Mucosa of rectum (tissue), 2 donors: ENCODE data around the gene PLK1.

Experiments
- H3K27ac ChIP-seq, 2 donors: one replicate each; pipeline ENCODE4 v1.7.0; 2013; ENCODE audit warnings: inconsistent platforms in 2 of 2, low read depth in 2 of 2, low read length in 2 of 2
- H3K27me3 ChIP-seq, 2 donors: one replicate each; pipeline ENCODE4 v1.7.0; 2013; ENCODE audit warnings: low read length in 2 of 2; ENCODE audit not compliant: control insufficient read depth in 2 of 2, insufficient read depth in 2 of 2
- H3K36me3 ChIP-seq, 2 donors: one replicate each; pipeline ENCODE4 v1.7.0; 2013; ENCODE audit warnings: low read length in 2 of 2; ENCODE audit not compliant: control insufficient read depth in 2 of 2, insufficient read depth in 2 of 2
- H3K4me1 ChIP-seq, 2 donors: one replicate each; pipeline ENCODE4 v1.7.0; 2013; ENCODE audit warnings: low read length in 2 of 2, mild to moderate bottlenecking in 1 of 2; ENCODE audit not compliant: control insufficient read depth in 2 of 2, insufficient read depth in 2 of 2
- H3K4me3 ChIP-seq, 2 donors: one replicate each; pipeline ENCODE4 v1.7.0; 2013; ENCODE audit warnings: low read length in 2 of 2
- H3K9ac ChIP-seq, 2 donors: one replicate each; pipeline ENCODE4 v1.7.0; 2013; ENCODE audit warnings: low read length in 2 of 2, low read depth in 1 of 2, mild to moderate bottlenecking in 1 of 2
- H3K9me3 ChIP-seq, 2 donors: one replicate each; pipeline ENCODE4 v1.7.0; 2013; ENCODE audit warnings: low read length in 2 of 2; ENCODE audit not compliant: control insufficient read depth in 2 of 2
- donor health status: healthy.
- donor health status: Normal muscosa, but diverticular disease.

Gene PLK1

GRCh38 chr16:23679274-23679985 is 741 bp downstream of the PLK1 start:
- H3K9ac ChIP-seq = peak overlapping the region; percentile 41 to 58
- H3K4me3 ChIP-seq = peak overlapping the region; percentile 70 to 75

GRCh38 chr16:23679986-23680336 is 1.3 kb downstream of the PLK1 start:
- Histone ChIP-seq H3K9ac (peak overlapping the region; percentile 41 to 58), H3K4me1 (peaks cover 19 to 29% of the 10 kb centered on the region in 2 donors), H3K36me3 (peaks cover 21 to 29% of the 10 kb centered on the region in 2 donors), H3K4me3 (peak overlapping the region; percentile 70 to 75), H3K27me3 (no peaks in the 10 kb centered on the region), H3K27ac (no peak overlapping the region), H3K9me3 (no peaks in the 10 kb centered on the region)

More at GRCh38 chr16:23679274-23679985, 741 bp downstream of the PLK1 start:
- Histone ChIP-seq H3K27ac (no peak overlapping the region), H3K27me3 (no peaks in the 10 kb centered on the region), H3K36me3 (peaks cover 26 to 29% of the 10 kb centered on the region in 2 donors), H3K9me3 (no peaks in the 10 kb centered on the region), H3K4me1 (peaks cover 19 to 29% of the 10 kb centered on the region in 2 donors)

- Histone ChIP-seq H3K27me3 (no peaks in the 10 kb centered on the region), H3K27ac (no peak overlapping the region), H3K9me3 (no peaks in the 10 kb centered on the region), H3K9ac (no peak overlapping the region), H3K4me1 (peaks cover 16 to 23% of the 10 kb centered on the region in 2 donors), H3K4me3 (no peak overlapping the region), H3K36me3 (peaks cover 23 to 38% of the 10 kb centered on the region in 2 donors)
Observed at GRCh38 chr16:23682181-23682580, 3.5 kb downstream of the PLK1 start.

- Histone ChIP-seq H3K9ac (no peak overlapping the region), H3K27me3 (no peaks in the 10 kb centered on the region), H3K4me1 (peaks cover 10 to 12% of the 10 kb centered on the region in 2 donors), H3K4me3 (no peak overlapping the region), H3K9me3 (no peaks in the 10 kb centered on the region), H3K36me3 (peaks cover 23 to 49% of the 10 kb centered on the region in 2 donors), H3K27ac (no peak overlapping the region)
Observed at GRCh38 chr16:23683487-23683886, 4.8 kb downstream of the PLK1 start.

- Histone ChIP-seq H3K27ac (no peak overlapping the region), H3K4me1 (no peaks in the 10 kb centered on the region), H3K4me3 (no peak overlapping the region), H3K36me3 (peaks cover 47 to 65% of the 10 kb centered on the region in 2 donors), H3K9me3 (no peaks in the 10 kb centered on the region), H3K27me3 (no peaks in the 10 kb centered on the region), H3K9ac (no peak overlapping the region)
Observed at GRCh38 chr16:23687034-23687808, 8.5 kb downstream of the PLK1 start.

- no peak overlapping the region for H3K9ac ChIP-seq
- no peaks in the 10 kb centered on the region for H3K9me3 ChIP-seq
- H3K27me3 ChIP-seq = no peaks in the 10 kb centered on the region
- no peaks in the 10 kb centered on the region for H3K4me1 ChIP-seq
- no peak overlapping the region for H3K27ac ChIP-seq
- H3K36me3 ChIP-seq = peaks cover 48 to 66% of the 10 kb centered on the region in 2 donors
- H3K4me3 ChIP-seq = no peak overlapping the region
Observed at GRCh38 chr16:23689442-23690187, 10.9 kb downstream of the PLK1 start.

- Histone ChIP-seq H3K4me1 (no peaks in the 10 kb centered on the region), H3K9me3 (no peaks in the 10 kb centered on the region), H3K9ac (no peak overlapping the region), H3K27me3 (no peaks in the 10 kb centered on the region), H3K4me3 (no peak overlapping the region), H3K27ac (no peak overlapping the region), H3K36me3 (peaks cover 57 to 69% of the 10 kb centered on the region in 2 donors)
Observed at GRCh38 chr16:23690771-23691482, 12.2 kb downstream of the PLK1 start.

GRCh38 chr16:23691483-23692189 is 12.9 kb downstream of the PLK1 start:
- Histone ChIP-seq H3K4me3 (no peak overlapping the region), H3K4me1 (no peaks in the 10 kb centered on the region), H3K27ac (no peak overlapping the region), H3K27me3 (no peaks in the 10 kb centered on the region), H3K9ac (no peak overlapping the region), H3K36me3 (peaks cover 64 to 73% of the 10 kb centered on the region in 2 donors), H3K9me3 (no peaks in the 10 kb centered on the region)

GRCh38 chr16:23692190-23692837 is 13.6 kb downstream of the PLK1 start:
- no peak overlapping the region for H3K27ac ChIP-seq

More at GRCh38 chr16:23692190-23692837, 13.6 kb downstream of the PLK1 start:
- no peak overlapping the region for H3K4me3 ChIP-seq
- no peaks in the 10 kb centered on the region for H3K27me3 ChIP-seq
- no peaks in the 10 kb centered on the region for H3K4me1 ChIP-seq
- no peaks in the 10 kb centered on the region for H3K9me3 ChIP-seq
- no peak overlapping the region for H3K9ac ChIP-seq
- H3K36me3 ChIP-seq = peaks cover 66 to 72% of the 10 kb centered on the region in 2 donors
